Neuron (in vitro differentiated cells): ENCODE measurements around the gene KRT40.

ENCODE experiments used
- H2AFZ ChIP-seq: one replicate; pipeline ENCODE4 v1.6.1; 2013; ENCODE audit warnings: low read depth, mild to moderate bottlenecking, inconsistent platforms, low read length, moderate library complexity
- H3K27me3 ChIP-seq: one replicate; pipeline ENCODE4 v1.6.1; 2013; ENCODE audit warnings: low read length; ENCODE audit not compliant: insufficient read depth
- H3K36me3 ChIP-seq: one replicate; pipeline ENCODE4 v1.6.1; 2013; ENCODE audit warnings: low read length; ENCODE audit not compliant: insufficient read depth
- H3K4me1 ChIP-seq: one replicate; pipeline ENCODE4 v1.6.1; 2013; ENCODE audit warnings: low read length; ENCODE audit not compliant: insufficient read depth
- H3K4me3 ChIP-seq: 2 replicates; pipeline ENCODE4 v1.5.1; 2013; ENCODE audit warnings: mild to moderate bottlenecking, low read length, moderate library complexity
- H3K9me3 ChIP-seq: one replicate; pipeline ENCODE4 v1.6.1; 2013; ENCODE audit warnings: low read length

KRT40 gene

GRCh38 chr17:40992666-40993065 lies 8.5 kb upstream of the KRT40 start:
- H3K4me1 ChIP-seq: no peaks in the 10 kb centered on the region
- no peaks in the 10 kb centered on the region for H3K9me3 ChIP-seq
- no peak overlapping the region for H3K4me3 ChIP-seq
- H3K36me3 ChIP-seq: no peaks in the 10 kb centered on the region
- no peak overlapping the region for H2AFZ ChIP-seq
- H3K27me3 ChIP-seq: no peaks in the 10 kb centered on the region

- H3K9me3 ChIP-seq: no peaks in the 10 kb centered on the region
- H3K4me3 ChIP-seq: no peak overlapping the region
- H3K4me1 ChIP-seq: no peaks in the 10 kb centered on the region
- H3K36me3 ChIP-seq: no peaks in the 10 kb centered on the region
- H3K27me3 ChIP-seq: no peaks in the 10 kb centered on the region
- H2AFZ ChIP-seq: no peak overlapping the region
Measured at GRCh38 chr17:40986920-40987319, 2.8 kb upstream of the KRT40 start.

- Histone ChIP-seq H2AFZ (no peak overlapping the region), H3K36me3 (no peaks in the 10 kb centered on the region), H3K27me3 (no peaks in the 10 kb centered on the region), H3K9me3 (no peaks in the 10 kb centered on the region), H3K4me1 (no peaks in the 10 kb centered on the region), H3K4me3 (no peak overlapping the region)
Measured at GRCh38 chr17:40981115-40981514, 3.0 kb downstream of the KRT40 start.

- no peaks in the 10 kb centered on the region for H3K36me3 ChIP-seq
- H3K27me3 ChIP-seq: no peaks in the 10 kb centered on the region
- no peak overlapping the region for H3K4me3 ChIP-seq
Measured at GRCh38 chr17:40980596-40980995, 3.5 kb downstream of the KRT40 start.

GRCh38 chr17:40980117-40980516 lies 4.0 kb downstream of the KRT40 start:
- H3K27me3 ChIP-seq: no peaks in the 10 kb centered on the region
- no peaks in the 10 kb centered on the region for H3K9me3 ChIP-seq
- no peaks in the 10 kb centered on the region for H3K4me1 ChIP-seq
- no peak overlapping the region for H2AFZ ChIP-seq
- no peaks in the 10 kb centered on the region for H3K36me3 ChIP-seq
- H3K4me3 ChIP-seq: no peak overlapping the region

More at GRCh38 chr17:40980596-40980995, 3.5 kb downstream of the KRT40 start:
- H3K9me3 ChIP-seq: no peaks in the 10 kb centered on the region
- H2AFZ ChIP-seq: no peak overlapping the region
- no peaks in the 10 kb centered on the region for H3K4me1 ChIP-seq

GRCh38 chr17:40978575-40979151 lies 5.5 kb downstream of the KRT40 start:
- Histone ChIP-seq H3K36me3 (no peaks in the 10 kb centered on the region), H3K4me3 (no peak overlapping the region), H3K4me1 (no peaks in the 10 kb centered on the region), H2AFZ (no peak overlapping the region), H3K27me3 (no peaks in the 10 kb centered on the region), H3K9me3 (no peaks in the 10 kb centered on the region)

GRCh38 chr17:40975516-40975915 lies 8.6 kb downstream of the KRT40 start:
- Histone ChIP-seq H3K4me1 (no peaks in the 10 kb centered on the region), H3K27me3 (no peaks in the 10 kb centered on the region), H2AFZ (no peak overlapping the region), H3K9me3 (no peaks in the 10 kb centered on the region), H3K4me3 (no peak overlapping the region), H3K36me3 (no peaks in the 10 kb centered on the region)

GRCh38 chr17:40974366-40974765 lies 9.8 kb downstream of the KRT40 start:
- no peaks in the 10 kb centered on the region for H3K4me1 ChIP-seq
- H3K36me3 ChIP-seq: no peaks in the 10 kb centered on the region
- H3K27me3 ChIP-seq: no peaks in the 10 kb centered on the region
- H2AFZ ChIP-seq: no peak overlapping the region
- no peaks in the 10 kb centered on the region for H3K9me3 ChIP-seq
- no peak overlapping the region for H3K4me3 ChIP-seq

- Histone ChIP-seq H2AFZ (no peak overlapping the region), H3K9me3 (no peaks in the 10 kb centered on the region), H3K4me3 (no peak overlapping the region), H3K4me1 (no peaks in the 10 kb centered on the region), H3K36me3 (no peaks in the 10 kb centered on the region), H3K27me3 (no peaks in the 10 kb centered on the region)
Measured at GRCh38 chr17:40967582-40967981, 16.5 kb downstream of the KRT40 start.

GRCh38 chr17:40966848-40967247 lies 17.3 kb downstream of the KRT40 start, which contains the start of gene KRT39:
Gene KRT39, minus strand, starts transcription at chr17:40966948. Its CDS starts 92 bp downstream, at chr17:40966856.
- Histone ChIP-seq H3K27me3 (no peaks in the 10 kb centered on the region), H2AFZ (no peak within 1 kb of the TSS), H3K4me1 (no peaks in the 10 kb centered on the region), H3K36me3 (no peaks in the 10 kb centered on the region), H3K9me3 (no peaks in the 10 kb centered on the region), H3K4me3 (no peak within 1 kb of the TSS)

- H3K36me3 ChIP-seq: no peaks in the 10 kb centered on the region
- H3K27me3 ChIP-seq: peaks cover 2% of the 10 kb centered on the region
- no peaks in the 10 kb centered on the region for H3K4me1 ChIP-seq
- H3K4me3 ChIP-seq: no peak overlapping the region
- H2AFZ ChIP-seq: no peak overlapping the region
- no peaks in the 10 kb centered on the region for H3K9me3 ChIP-seq
Measured at GRCh38 chr17:40963838-40964237, 20.3 kb downstream of the KRT40 start.

- Histone ChIP-seq H3K9me3 (no peaks in the 10 kb centered on the region), H3K4me3 (no peak overlapping the region), H3K36me3 (no peaks in the 10 kb centered on the region), H3K4me1 (no peaks in the 10 kb centered on the region), H2AFZ (no peak overlapping the region), H3K27me3 (peaks cover 2% of the 10 kb centered on the region)
Measured at GRCh38 chr17:40962059-40962561, 22.0 kb downstream of the KRT40 start.

GRCh38 chr17:40961591-40961990 lies 22.5 kb downstream of the KRT40 start:
- H2AFZ ChIP-seq: no peak overlapping the region
- H3K4me1 ChIP-seq: no peaks in the 10 kb centered on the region
- H3K4me3 ChIP-seq: no peak overlapping the region
- H3K9me3 ChIP-seq: no peaks in the 10 kb centered on the region
- H3K27me3 ChIP-seq: peaks cover 4% of the 10 kb centered on the region
- no peaks in the 10 kb centered on the region for H3K36me3 ChIP-seq

GRCh38 chr17:40960144-40960543 lies 24.0 kb downstream of the KRT40 start:
- no peaks in the 10 kb centered on the region for H3K36me3 ChIP-seq
- no peaks in the 10 kb centered on the region for H3K4me1 ChIP-seq
- H3K9me3 ChIP-seq: no peaks in the 10 kb centered on the region
- H3K27me3 ChIP-seq: peaks cover 5% of the 10 kb centered on the region
- no peak overlapping the region for H2AFZ ChIP-seq
- H3K4me3 ChIP-seq: no peak overlapping the region
